GM18505 (cell line): ENCODE measurements around the gene EVI5L.

Source experiments
- ATAC-seq: cut with Tn5 transposase; IDR thresholded peaks from one replicate; pipeline ENCODE4 v1.9.1; 2021; ENCODE audit not compliant: unreplicated experiment
- POLR2A ChIP-seq: IDR thresholded peaks from 4 replicates; pipeline ENCODE4 v1.6.1; 2011; ENCODE audit warnings: borderline replicate concordance; ENCODE audit not compliant: insufficient read depth, insufficient read length; ENCODE audit errors: extremely low read depth

EVI5L gene

GRCh38 chr19:7823686-7824301 lies 6.2 kb upstream of the EVI5L start:
- no peak for ATAC-seq
- no peak for TF ChIP-seq POLR2A

- ATAC-seq, result no peak
- TF ChIP-seq POLR2A, result no peak
These were observed 875 bp upstream of the EVI5L start for GRCh38 chr19:7829166-7829520.

GRCh38 chr19:7830272-7830771 lies 304 bp downstream of the EVI5L start:
- no peak for ATAC-seq
- TF ChIP-seq POLR2A, result no peak

- no peak for TF ChIP-seq POLR2A
- no peak for ATAC-seq
These were observed 805 bp downstream of the EVI5L start for GRCh38 chr19:7830823-7831222.

GRCh38 chr19:7831452-7831851 lies 1.4 kb downstream of the EVI5L start:
- no peak for TF ChIP-seq POLR2A
- ATAC-seq, result no peak

- TF ChIP-seq POLR2A, result no peak
- ATAC-seq, result no peak
These were observed 2.0 kb downstream of the EVI5L start for GRCh38 chr19:7832009-7832408.

GRCh38 chr19:7832781-7833180 lies 2.8 kb downstream of the EVI5L start:
- no peak for ATAC-seq
- TF ChIP-seq POLR2A, result no peak

GRCh38 chr19:7833225-7834099 lies 3.4 kb downstream of the EVI5L start:
- no peak for ATAC-seq
- TF ChIP-seq POLR2A, result no peak

- ATAC-seq, result no peak
- no peak for TF ChIP-seq POLR2A
These were observed 9.5 kb downstream of the EVI5L start for GRCh38 chr19:7839476-7839875.

- no peak for ATAC-seq
- TF ChIP-seq POLR2A, result no peak
These were observed 10.6 kb downstream of the EVI5L start for GRCh38 chr19:7840629-7841028.

- no peak for ATAC-seq
- TF ChIP-seq POLR2A, result no peak
These were observed 12.0 kb downstream of the EVI5L start for GRCh38 chr19:7841751-7842660.

GRCh38 chr19:7842661-7843294 lies 12.8 kb downstream of the EVI5L start:
- TF ChIP-seq POLR2A, result no peak

GRCh38 chr19:7843521-7843920 lies 13.5 kb downstream of the EVI5L start:
- no peak for ATAC-seq
- TF ChIP-seq POLR2A, result no peak

More at GRCh38 chr19:7842661-7843294, 12.8 kb downstream of the EVI5L start:
- ATAC-seq, result no peak
